ENCODE data around the gene HES3. TPM values are rescaled to one million over a fixed set of nuclear protein-coding genes. Genes with fewer than 3 reads are reported as not detected.

Gene HES3
- polyA plus RNA-seq, 1 of the 3 experiments (the other 2 are of a cell fraction) = not detected

DNA sequence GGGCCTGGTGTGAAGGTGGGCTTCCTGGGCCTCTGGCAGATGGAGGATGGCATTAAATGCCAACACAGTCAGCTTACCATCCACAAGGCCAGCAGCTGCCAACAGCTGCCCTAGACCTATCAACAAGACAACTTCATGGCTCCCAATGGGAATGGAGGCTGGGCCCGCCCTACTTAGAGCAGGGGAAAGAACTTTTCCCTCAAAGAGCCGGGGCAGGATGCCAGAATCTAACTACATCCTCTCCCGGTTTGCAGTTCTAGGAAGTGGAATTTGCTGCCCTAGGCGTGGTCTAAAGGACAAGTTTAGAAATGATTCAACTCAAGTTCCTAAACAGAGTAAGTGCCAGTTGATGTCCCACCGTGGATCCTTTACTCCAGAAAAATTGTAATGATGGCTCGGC lies 21.3 kb upstream of the HES3 start:
- H3K9me3 ChIP-seq = no peaks in the 10 kb centered on the region
- ChIA-PET POLR2A (no interaction called here), CTCF (interaction anchor here (0.9 to 1.4 kb wide), 4 partner anchors 13 to 263 kb away, joined by 3 to 7 read pairs (median 4); no protein-coding TSS in a partner anchor)
- H3K9me2 ChIP-seq = no peaks in the 10 kb centered on the region
- no peaks in the 10 kb centered on the region for H4K20me1 ChIP-seq (ENCODE audit: insufficient read depth)
- H3K4me1 ChIP-seq (ENCODE audit: control insufficient read depth in 1 of 2, insufficient read depth in 2 of 2, low read depth in 1 of 2, low read length in 1 of 2) = no peaks in the 10 kb centered on the region
- no peak overlapping the region for H3K4me2 ChIP-seq
- H3K36me3 ChIP-seq (replicated peaks in 1 of 2; ENCODE audit: control insufficient read depth in 1 of 2, insufficient read depth in 2 of 2, low read length in 1 of 2) = peaks cover 6 to 41% of the 10 kb centered on the region in 2 experiments
- no peaks in the 10 kb centered on the region for H3F3A ChIP-seq (replicated peaks; ENCODE audit: insufficient read depth)
- H3K27me3 ChIP-seq (ENCODE audit: insufficient read depth) = no peaks in the 10 kb centered on the region
- no peak for TF ChIP-seq TCF12 (IDR thresholded peaks at IDR 0.05)
- TF ChIP-seq TAF1 (IDR thresholded peaks at IDR 0.05; ENCODE audit: borderline replicate concordance, low read depth, low read length) = no peak
- TF ChIP-seq, protein P1, sequence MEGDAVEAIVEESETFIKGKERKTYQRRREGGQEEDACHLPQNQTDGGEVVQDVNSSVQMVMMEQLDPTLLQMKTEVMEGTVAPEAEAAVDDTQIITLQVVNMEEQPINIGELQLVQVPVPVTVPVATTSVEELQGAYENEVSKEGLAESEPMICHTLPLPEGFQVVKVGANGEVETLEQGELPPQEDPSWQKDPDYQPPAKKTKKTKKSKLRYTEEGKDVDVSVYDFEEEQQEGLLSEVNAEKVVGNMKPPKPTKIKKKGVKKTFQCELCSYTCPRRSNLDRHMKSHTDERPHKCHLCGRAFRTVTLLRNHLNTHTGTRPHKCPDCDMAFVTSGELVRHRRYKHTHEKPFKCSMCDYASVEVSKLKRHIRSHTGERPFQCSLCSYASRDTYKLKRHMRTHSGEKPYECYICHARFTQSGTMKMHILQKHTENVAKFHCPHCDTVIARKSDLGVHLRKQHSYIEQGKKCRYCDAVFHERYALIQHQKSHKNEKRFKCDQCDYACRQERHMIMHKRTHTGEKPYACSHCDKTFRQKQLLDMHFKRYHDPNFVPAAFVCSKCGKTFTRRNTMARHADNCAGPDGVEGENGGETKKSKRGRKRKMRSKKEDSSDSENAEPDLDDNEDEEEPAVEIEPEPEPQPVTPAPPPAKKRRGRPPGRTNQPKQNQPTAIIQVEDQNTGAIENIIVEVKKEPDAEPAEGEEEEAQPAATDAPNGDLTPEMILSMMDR (IDR thresholded peaks at IDR 0.05) = no peak
- TF ChIP-seq RXRA (IDR thresholded peaks at IDR 0.05; ENCODE audit: borderline replicate concordance, low read depth) = no peak
- no peak for TF ChIP-seq GABPA (IDR thresholded peaks at IDR 0.05; ENCODE audit: low read depth)
- no peak for TF ChIP-seq NRF1 (IDR thresholded peaks at IDR 0.05; ENCODE audit: low read depth, low read length)
- no peak for TF ChIP-seq MXI1 (IDR thresholded peaks at IDR 0.05; ENCODE audit: low read depth, low read length)
- TF ChIP-seq GATA2 (CRISPR knock-in tag; IDR thresholded peaks at IDR 0.05) = no peak
- no peak for TF ChIP-seq POLR2AphosphoS5 (IDR thresholded peaks at IDR 0.05; ENCODE audit: low read depth, low read length)
- TF ChIP-seq IRF3 (IDR thresholded peaks at IDR 0.05; ENCODE audit: low read depth, low read length) = no peak
- WGBS (ENCODE audit: low lambda C conversion rate) = 94% methylated on average over 6 of the region's 6 CpGs
- no peak overlapping the region for H3K9ac ChIP-seq
- no peak overlapping the region for H2AFZ ChIP-seq (ENCODE audit: low read depth)
- peaks cover 3% of the 10 kb centered on the region; the same call in 1 of the 2 replicates for H3K79me2 ChIP-seq (ENCODE audit: insufficient read depth)
- no peak overlapping the region for H3K4me3 ChIP-seq (ENCODE audit: low read depth in 2 of 2, low read length in 1 of 2)
- no peak overlapping the region for H3K27ac ChIP-seq (ENCODE audit: low read depth in 2 of 2, low read length in 1 of 2)
- DNase-seq = no peak

GRCh38 chr1:6223617-6224016 lies 20.4 kb upstream of the HES3 start:
- H3K9ac ChIP-seq = no peak overlapping the region
- no peak overlapping the region for H3K4me3 ChIP-seq (ENCODE audit: low read depth in 2 of 2, low read length in 1 of 2)
- no peak overlapping the region for H2AFZ ChIP-seq (ENCODE audit: low read depth)
- ChIA-PET POLR2A (no interaction called here), CTCF (interaction anchor here (0.9 to 1.6 kb wide), 6 partner anchors 14 to 262 kb away, joined by 3 to 8 read pairs (median 4); no protein-coding TSS in a partner anchor)
- H3K36me3 ChIP-seq (replicated peaks in 1 of 2; ENCODE audit: control insufficient read depth in 1 of 2, insufficient read depth in 2 of 2, low read length in 1 of 2) = peaks cover 6 to 41% of the 10 kb centered on the region in 2 experiments
- H3K79me2 ChIP-seq (ENCODE audit: insufficient read depth) = peaks cover 3% of the 10 kb centered on the region; the same call in 1 of the 2 replicates
- H3K9me2 ChIP-seq = no peaks in the 10 kb centered on the region
- no peaks in the 10 kb centered on the region for H3K9me3 ChIP-seq
- H4K20me1 ChIP-seq (ENCODE audit: insufficient read depth) = no peaks in the 10 kb centered on the region
- 94% methylated on average over 10 of the region's 13 CpGs for WGBS (ENCODE audit: low lambda C conversion rate)
- H3K27ac ChIP-seq (ENCODE audit: low read depth in 2 of 2, low read length in 1 of 2) = no peak overlapping the region
- H3K4me2 ChIP-seq = no peak overlapping the region
- H3K27me3 ChIP-seq (ENCODE audit: insufficient read depth) = no peaks in the 10 kb centered on the region
- H3F3A ChIP-seq (replicated peaks; ENCODE audit: insufficient read depth) = no peaks in the 10 kb centered on the region
- DNase-seq = no peak
- no peaks in the 10 kb centered on the region for H3K4me1 ChIP-seq (ENCODE audit: control insufficient read depth in 1 of 2, insufficient read depth in 2 of 2, low read depth in 1 of 2, low read length in 1 of 2)
- TF ChIP-seq IRF3 (IDR thresholded peaks at IDR 0.05; ENCODE audit: low read depth, low read length) (no peak), RFX5 (IDR thresholded peaks at IDR 0.05; ENCODE audit: low read length) (no peak), MAX (IDR thresholded peaks at IDR 0.05; ENCODE audit: low read depth) (no peak), CHD2 (IDR thresholded peaks at IDR 0.05; ENCODE audit: low read length, partially characterized antibody) (no peak), EZH2phosphoT487 (IDR thresholded peaks at IDR 0.05; ENCODE audit: borderline replicate concordance, low read depth) (no peak), YY1 (IDR thresholded peaks at IDR 0.05; ENCODE audit: low read depth) (no peak), REST (IDR thresholded peaks at IDR 0.05; ENCODE audit: low read depth, low read length) (no peak), TCF12 (IDR thresholded peaks at IDR 0.05) (no peak), SIN3A (IDR thresholded peaks at IDR 0.05; ENCODE audit: borderline replicate concordance, low read depth, low read length) (no peak), TEAD4 (IDR thresholded peaks at IDR 0.05; ENCODE audit: borderline replicate concordance, insufficient read depth) (no peak), EP300 (IDR thresholded peaks at IDR 0.05; ENCODE audit: borderline replicate concordance in 1 of 2, low read depth in 1 of 2, low read length in 1 of 2) (no peak), RCOR1 (IDR thresholded peaks at IDR 0.05; ENCODE audit: low read length) (no peak)
